ENCODE results near the gene DCAF7.

DCAF7 gene

GRCh38 chr17:63588797-63589196 lies 38.5 kb downstream of the DCAF7 start:
- DNase-seq (ENCODE audit: low read depth): no peak

GRCh38 chr17:63589646-63590045 lies 39.4 kb downstream of the DCAF7 start:
- no peak for DNase-seq (ENCODE audit: low read depth)

GRCh38 chr17:63592797-63593196 lies 42.5 kb downstream of the DCAF7 start:
- DNase-seq (ENCODE audit: low read depth): no peak

- no peak for DNase-seq (ENCODE audit: low read depth)
Observed at GRCh38 chr17:63595132-63595531, 44.9 kb downstream of the DCAF7 start.

GRCh38 chr17:63596856-63597586 lies 46.7 kb downstream of the DCAF7 start:
- no peak for DNase-seq (ENCODE audit: low read depth)

GRCh38 chr17:63598281-63598680 lies 48.0 kb downstream of the DCAF7 start:
- DNase-seq (ENCODE audit: low read depth): no peak

- DNase-seq (ENCODE audit: low read depth): peak; percentile 57
Observed at GRCh38 chr17:63600569-63601438, 50.5 kb downstream of the DCAF7 start, which contains the start of gene TACO1. Gene TACO1 (plus strand): TSS chr17:63600895. CDS start chr17:63601084, 189 bp downstream.

- DNase-seq (ENCODE audit: low read depth): no peak
Observed at GRCh38 chr17:63601439-63602371, 51.4 kb downstream of the DCAF7 start.

GRCh38 chr17:63609816-63610573 lies 59.7 kb downstream of the DCAF7 start:
- no peak for DNase-seq (ENCODE audit: low read depth)

- DNase-seq (ENCODE audit: low read depth): no peak
Observed at GRCh38 chr17:63610854-63611253, 60.6 kb downstream of the DCAF7 start.

- DNase-seq (ENCODE audit: low read depth): no peak
Observed at GRCh38 chr17:63611354-63611753, 61.1 kb downstream of the DCAF7 start.

- no peak for DNase-seq (ENCODE audit: low read depth)
Observed at GRCh38 chr17:63613663-63614062, 63.4 kb downstream of the DCAF7 start.

- DNase-seq (ENCODE audit: low read depth): no peak
Observed at GRCh38 chr17:63621229-63621683, 71.0 kb downstream of the DCAF7 start.

- DNase-seq (ENCODE audit: low read depth): peak; percentile 92
Observed at GRCh38 chr17:63621684-63622573, 71.7 kb downstream of the DCAF7 start, which contains the start of gene MAP3K3. Gene MAP3K3 (plus strand): TSS chr17:63622417. CDS start chr17:63622760, 343 bp downstream.

GRCh38 chr17:63622574-63623390 lies 72.5 kb downstream of the DCAF7 start:
- no peak for DNase-seq (ENCODE audit: low read depth)

GRCh38 chr17:63623786-63624530 lies 73.7 kb downstream of the DCAF7 start:
- DNase-seq (ENCODE audit: low read depth): no peak

GRCh38 chr17:63624531-63624880 lies 74.2 kb downstream of the DCAF7 start:
- no peak for DNase-seq (ENCODE audit: low read depth)

GRCh38 chr17:63626551-63627180 lies 76.4 kb downstream of the DCAF7 start:
- DNase-seq (ENCODE audit: low read depth): no peak
